Stimulated activated CD4-positive, alpha-beta T cell treated with anti-CD3 and anti-CD28 coated beads, Interleukin-1b, Interleukin-23, amount 100 ng/mL, for 4 hours (primary cell): Measurements from ENCODE around the gene HOXC10.

ENCODE experiments used
- DNase-seq, 2 donors: peaks; one replicate each; pipeline ENCODE4 v3.0.0-alpha.2; 2020; ENCODE audit warnings: low read depth in 2 of 2

HOXC10 gene

GRCh38 chr12:53977596-53978445 is 7.1 kb upstream of the HOXC10 start:
- DNase-seq = no peak

GRCh38 chr12:53978477-53979356 is 6.2 kb upstream of the HOXC10 start:
- no peak for DNase-seq

GRCh38 chr12:53980104-53980801 is 4.7 kb upstream of the HOXC10 start:
- no peak for DNase-seq

GRCh38 chr12:53980802-53981496 is 4.0 kb upstream of the HOXC10 start:
- no peak for DNase-seq

- no peak for DNase-seq
These were observed 3.0 kb upstream of the HOXC10 start for GRCh38 chr12:53981634-53982565.

GRCh38 chr12:53982648-53983567 is 2.0 kb upstream of the HOXC10 start:
- DNase-seq = no peak

GRCh38 chr12:53983568-53983949 is 1.4 kb upstream of the HOXC10 start:
- no peak for DNase-seq

GRCh38 chr12:53983950-53984572 is 885 bp upstream of the HOXC10 start:
- DNase-seq = no peak

- DNase-seq = no peak
These were observed 697 bp downstream of the HOXC10 start for GRCh38 chr12:53985692-53985993.

GRCh38 chr12:53985994-53986685 is 1.2 kb downstream of the HOXC10 start:
- no peak for DNase-seq

GRCh38 chr12:53986686-53987483 is 1.9 kb downstream of the HOXC10 start:
- DNase-seq = no peak

- no peak for DNase-seq
These were observed 2.9 kb downstream of the HOXC10 start for GRCh38 chr12:53987787-53988230.

GRCh38 chr12:53988541-53989226 is 3.7 kb downstream of the HOXC10 start:
- DNase-seq = no peak

- DNase-seq = no peak
These were observed 4.5 kb downstream of the HOXC10 start for GRCh38 chr12:53989227-53990113.

GRCh38 chr12:53990311-53991076 is 5.5 kb downstream of the HOXC10 start:
- DNase-seq = no peak
